Body of pancreas (tissue), 4 donors: ENCODE measurements around the gene PALLD.

Source experiments
- POLR2A ChIP-seq, 3 donors: fragments of 450-650 bp; IDR thresholded peaks; one replicate each; pipeline ENCODE4 v1.6.1; 2016; ENCODE audit warnings: antibody characterized with exemption in 3 of 3, mild to moderate bottlenecking in 2 of 3
- TF ChIP-seq, protein P1 (sequence below), 7 experiments: fragments of 450-650 bp in 4 of 7; fragments of 200-600 bp in 3 of 7; sonication (generic) in 3 of 7; IDR thresholded peaks; one replicate each; pipeline ENCODE4 v1.5.1; 2016 to 2019; ENCODE audit warnings: antibody characterized with exemption in 7 of 7

DNA sequence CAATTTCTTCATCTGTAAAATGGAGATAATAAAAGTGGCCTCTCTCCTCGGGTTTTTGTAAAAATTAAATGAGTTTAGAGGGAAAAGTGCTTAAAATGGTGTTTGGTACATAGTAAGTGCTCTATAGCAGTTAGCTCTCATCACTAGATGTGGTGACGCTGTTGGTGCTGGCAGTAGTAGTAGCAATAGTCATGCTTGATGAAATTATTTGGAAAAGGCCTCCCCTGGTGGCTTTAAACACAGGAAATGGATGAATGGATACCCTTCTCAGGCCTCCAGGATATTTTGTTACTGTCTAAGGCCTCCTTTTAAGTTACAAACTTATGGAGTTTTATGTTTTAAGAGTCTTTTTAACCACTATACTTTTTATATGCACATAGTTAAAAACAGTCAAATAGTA lies 370.3 kb downstream of the PALLD start:
- TF ChIP-seq, protein P1, sequence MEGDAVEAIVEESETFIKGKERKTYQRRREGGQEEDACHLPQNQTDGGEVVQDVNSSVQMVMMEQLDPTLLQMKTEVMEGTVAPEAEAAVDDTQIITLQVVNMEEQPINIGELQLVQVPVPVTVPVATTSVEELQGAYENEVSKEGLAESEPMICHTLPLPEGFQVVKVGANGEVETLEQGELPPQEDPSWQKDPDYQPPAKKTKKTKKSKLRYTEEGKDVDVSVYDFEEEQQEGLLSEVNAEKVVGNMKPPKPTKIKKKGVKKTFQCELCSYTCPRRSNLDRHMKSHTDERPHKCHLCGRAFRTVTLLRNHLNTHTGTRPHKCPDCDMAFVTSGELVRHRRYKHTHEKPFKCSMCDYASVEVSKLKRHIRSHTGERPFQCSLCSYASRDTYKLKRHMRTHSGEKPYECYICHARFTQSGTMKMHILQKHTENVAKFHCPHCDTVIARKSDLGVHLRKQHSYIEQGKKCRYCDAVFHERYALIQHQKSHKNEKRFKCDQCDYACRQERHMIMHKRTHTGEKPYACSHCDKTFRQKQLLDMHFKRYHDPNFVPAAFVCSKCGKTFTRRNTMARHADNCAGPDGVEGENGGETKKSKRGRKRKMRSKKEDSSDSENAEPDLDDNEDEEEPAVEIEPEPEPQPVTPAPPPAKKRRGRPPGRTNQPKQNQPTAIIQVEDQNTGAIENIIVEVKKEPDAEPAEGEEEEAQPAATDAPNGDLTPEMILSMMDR (IDR thresholded peaks at IDR 0.05) = no peak
- TF ChIP-seq POLR2A (IDR thresholded peaks at IDR 0.05) = no peak
